T follicular helper cell (primary cell): Measurements from ENCODE around the gene RUNX1.

Experiments
- DNase-seq: peaks from one replicate; pipeline ENCODE4 v3.0.0-alpha.2; 2020; ENCODE audit warnings: low read depth

Gene RUNX1

GRCh38 chr21:34788879-34789278 is 260.2 kb downstream of the RUNX1 start:
- no peak for DNase-seq

GRCh38 chr21:34783815-34784214 is 265.3 kb downstream of the RUNX1 start:
- DNase-seq = no peak

GRCh38 chr21:34782506-34783360 is 266.4 kb downstream of the RUNX1 start:
- DNase-seq = no peak

GRCh38 chr21:34781526-34781925 is 267.6 kb downstream of the RUNX1 start:
- DNase-seq = no peak

GRCh38 chr21:34779860-34780259 is 269.2 kb downstream of the RUNX1 start:
- DNase-seq = no peak

- no peak for DNase-seq
These were observed 273.3 kb downstream of the RUNX1 start for GRCh38 chr21:34775793-34776192.

GRCh38 chr21:34774750-34775149 is 274.4 kb downstream of the RUNX1 start:
- no peak for DNase-seq

GRCh38 chr21:34771512-34772028 is 277.5 kb downstream of the RUNX1 start:
- no peak for DNase-seq

- DNase-seq = no peak
These were observed 278.5 kb downstream of the RUNX1 start for GRCh38 chr21:34770576-34770975.

- no peak for DNase-seq
These were observed 280.8 kb downstream of the RUNX1 start for GRCh38 chr21:34768326-34768725.

- DNase-seq = no peak
These were observed 282.2 kb downstream of the RUNX1 start for GRCh38 chr21:34766862-34767261.

GRCh38 chr21:34765619-34766018 is 283.5 kb downstream of the RUNX1 start:
- DNase-seq = no peak

- DNase-seq = no peak
These were observed 284.3 kb downstream of the RUNX1 start for GRCh38 chr21:34764715-34765284.

GRCh38 chr21:34762786-34763185 is 286.3 kb downstream of the RUNX1 start:
- no peak for DNase-seq

GRCh38 chr21:34761758-34762330 is 287.3 kb downstream of the RUNX1 start:
- no peak for DNase-seq

GRCh38 chr21:34754690-34755647 is 294.1 kb downstream of the RUNX1 start:
- DNase-seq = no peak

GRCh38 chr21:34748862-34749261 is 300.2 kb downstream of the RUNX1 start:
- no peak for DNase-seq

GRCh38 chr21:34745557-34746255 is 303.4 kb downstream of the RUNX1 start:
- peak; percentile 18 for DNase-seq

GRCh38 chr21:34744801-34745200 is 304.3 kb downstream of the RUNX1 start:
- DNase-seq = no peak

- DNase-seq = no peak
These were observed 305.3 kb downstream of the RUNX1 start for GRCh38 chr21:34743831-34744230.

GRCh38 chr21:34743285-34743684 is 305.8 kb downstream of the RUNX1 start:
- no peak for DNase-seq
